PC-3 (cell line): ENCODE data around the gene FEM1A.

Source experiments
- EZH2phosphoT487 ChIP-seq: fragments of 300-600 bp; sonication (generic); IDR thresholded peaks from 2 replicates; pipeline ENCODE4 v1.6.1; 2018; ENCODE audit warnings: mild to moderate bottlenecking, antibody characterized with exemption, low read length, borderline replicate concordance
- TF ChIP-seq, protein P1 (sequence below): fragments of 300-600 bp; sonication (generic); conservative IDR thresholded peaks from 2 replicates; pipeline ENCODE4 v1.5.1; 2017; ENCODE audit warnings: antibody characterized with exemption, low read depth, mild to moderate bottlenecking, low read length

DNA sequence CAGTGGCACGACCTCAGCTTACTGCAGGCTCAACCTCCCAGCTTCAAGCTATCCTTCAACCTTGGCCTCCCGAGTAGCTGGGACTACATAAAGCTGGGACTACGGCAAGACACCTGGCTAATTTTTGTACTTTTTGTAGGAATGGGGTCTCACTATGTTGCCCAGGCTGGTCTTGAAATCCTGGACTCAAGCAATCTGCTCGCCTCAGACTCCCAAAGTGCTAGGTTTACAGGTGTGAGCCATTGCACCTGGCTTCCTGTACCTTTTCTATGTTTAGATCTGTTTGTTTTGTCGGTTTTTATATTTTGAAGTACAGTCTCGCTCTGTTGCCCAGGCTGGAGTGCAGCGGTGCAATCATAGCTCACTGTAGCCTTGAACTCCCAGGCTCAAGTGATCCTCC, 57.5 kb downstream of the FEM1A start:
- TF ChIP-seq EZH2phosphoT487: no peak
- TF ChIP-seq, protein P1, sequence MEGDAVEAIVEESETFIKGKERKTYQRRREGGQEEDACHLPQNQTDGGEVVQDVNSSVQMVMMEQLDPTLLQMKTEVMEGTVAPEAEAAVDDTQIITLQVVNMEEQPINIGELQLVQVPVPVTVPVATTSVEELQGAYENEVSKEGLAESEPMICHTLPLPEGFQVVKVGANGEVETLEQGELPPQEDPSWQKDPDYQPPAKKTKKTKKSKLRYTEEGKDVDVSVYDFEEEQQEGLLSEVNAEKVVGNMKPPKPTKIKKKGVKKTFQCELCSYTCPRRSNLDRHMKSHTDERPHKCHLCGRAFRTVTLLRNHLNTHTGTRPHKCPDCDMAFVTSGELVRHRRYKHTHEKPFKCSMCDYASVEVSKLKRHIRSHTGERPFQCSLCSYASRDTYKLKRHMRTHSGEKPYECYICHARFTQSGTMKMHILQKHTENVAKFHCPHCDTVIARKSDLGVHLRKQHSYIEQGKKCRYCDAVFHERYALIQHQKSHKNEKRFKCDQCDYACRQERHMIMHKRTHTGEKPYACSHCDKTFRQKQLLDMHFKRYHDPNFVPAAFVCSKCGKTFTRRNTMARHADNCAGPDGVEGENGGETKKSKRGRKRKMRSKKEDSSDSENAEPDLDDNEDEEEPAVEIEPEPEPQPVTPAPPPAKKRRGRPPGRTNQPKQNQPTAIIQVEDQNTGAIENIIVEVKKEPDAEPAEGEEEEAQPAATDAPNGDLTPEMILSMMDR: no peak
